NCI-H510A (cell line): ENCODE data around the gene CD3E.

ENCODE experiments used
- DNase-seq: peaks from one replicate; lab custom pipeline; 2025; lab: John Stamatoyannopoulos, UW

CD3E gene

GRCh38 chr11:118304568-118305248 lies at the start of gene CD3E:
Gene CD3E, plus strand, starts transcription at chr11:118304730. Its CDS starts 223 bp downstream, at chr11:118304953.
- DNase-seq: no peak

GRCh38 chr11:118258410-118258809 lies 46.1 kb upstream of the CD3E start:
- no peak for DNase-seq

- no peak for DNase-seq
Measured at GRCh38 chr11:118259138-118259537, 45.4 kb upstream of the CD3E start.

GRCh38 chr11:118260353-118260752 lies 44.2 kb upstream of the CD3E start:
- DNase-seq: no peak

GRCh38 chr11:118263112-118263511 lies 41.4 kb upstream of the CD3E start:
- DNase-seq: no peak

- no peak for DNase-seq
Measured at GRCh38 chr11:118263695-118264568, 40.6 kb upstream of the CD3E start, which contains the start of gene MPZL2. Gene MPZL2, minus strand, starts transcription at chr11:118264297. Its CDS starts 144 bp downstream, at chr11:118264153.

- no peak for DNase-seq
Measured at GRCh38 chr11:118264569-118265465, 39.7 kb upstream of the CD3E start.

GRCh38 chr11:118265954-118266353 lies 38.6 kb upstream of the CD3E start:
- DNase-seq: no peak

GRCh38 chr11:118267486-118267885 lies 37.0 kb upstream of the CD3E start:
- no peak for DNase-seq

- DNase-seq: no peak
Measured at GRCh38 chr11:118272001-118272400, 32.5 kb upstream of the CD3E start.

GRCh38 chr11:118274186-118274585 lies 30.3 kb upstream of the CD3E start:
- DNase-seq: no peak

GRCh38 chr11:118275176-118275575 lies 29.4 kb upstream of the CD3E start:
- no peak for DNase-seq

- DNase-seq: no peak
Measured at GRCh38 chr11:118276422-118276821, 28.1 kb upstream of the CD3E start.

- no peak for DNase-seq
Measured at GRCh38 chr11:118277312-118277711, 27.2 kb upstream of the CD3E start.

- no peak for DNase-seq
Measured at GRCh38 chr11:118281284-118281683, 23.2 kb upstream of the CD3E start.

- no peak for DNase-seq
Measured at GRCh38 chr11:118282606-118283005, 21.9 kb upstream of the CD3E start.

GRCh38 chr11:118283037-118283636 lies 21.4 kb upstream of the CD3E start:
- DNase-seq: no peak

- DNase-seq: no peak
Measured at GRCh38 chr11:118283756-118284350, 20.7 kb upstream of the CD3E start.

- DNase-seq: no peak
Measured at GRCh38 chr11:118286545-118286944, 18.0 kb upstream of the CD3E start.

- DNase-seq: no peak
Measured at GRCh38 chr11:118287006-118287405, 17.5 kb upstream of the CD3E start.

- no peak for DNase-seq
Measured at GRCh38 chr11:118289401-118289800, 15.1 kb upstream of the CD3E start.
